ENCODE measurements around the gene PPM1D.

PPM1D gene

DNA sequence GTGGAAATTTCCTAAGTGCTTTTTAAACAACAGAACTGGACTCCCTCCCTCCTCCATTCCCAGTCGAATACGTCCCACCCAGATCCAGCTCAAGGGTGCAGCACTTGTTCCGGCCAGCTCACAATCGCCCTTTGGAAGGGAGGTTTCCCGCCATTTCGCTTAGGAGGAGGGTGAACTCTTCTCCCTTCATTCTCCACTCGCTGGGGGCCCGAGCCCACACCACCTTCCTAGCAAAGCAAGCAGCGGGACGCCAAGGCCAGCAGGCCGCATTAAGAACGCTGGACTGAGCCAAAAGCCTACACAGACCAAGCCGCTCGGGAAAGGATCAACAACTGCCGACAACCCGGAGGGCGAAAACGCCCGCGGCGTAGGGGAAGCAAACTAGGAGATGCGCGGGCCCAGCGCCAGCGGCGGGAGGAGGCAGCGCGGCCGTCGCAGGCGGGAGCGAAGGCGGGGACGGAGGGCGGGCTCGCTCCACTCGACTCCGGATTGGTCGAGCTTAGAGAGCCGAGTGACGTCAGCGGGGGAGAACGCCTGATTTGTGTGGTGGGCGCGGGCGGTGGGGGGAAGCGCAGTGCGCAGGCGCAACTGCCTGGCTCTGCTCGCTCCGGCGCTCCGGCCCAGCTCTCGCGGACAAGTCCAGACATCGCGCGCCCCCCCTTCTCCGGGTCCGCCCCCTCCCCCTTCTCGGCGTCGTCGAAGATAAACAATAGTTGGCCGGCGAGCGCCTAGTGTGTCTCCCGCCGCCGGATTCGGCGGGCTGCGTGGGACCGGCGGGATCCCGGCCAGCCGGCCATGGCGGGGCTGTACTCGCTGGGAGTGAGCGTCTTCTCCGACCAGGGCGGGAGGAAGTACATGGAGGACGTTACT is at the start of gene PPM1D:
Gene PPM1D, plus strand, starts transcription at position 574 of the 870 bp plus-strand sequence. Its CDS starts 222 bp downstream, at position 796.
- TF ChIP-seq CTCF (IDR thresholded peaks at IDR 0.05) = no peak

DNA sequence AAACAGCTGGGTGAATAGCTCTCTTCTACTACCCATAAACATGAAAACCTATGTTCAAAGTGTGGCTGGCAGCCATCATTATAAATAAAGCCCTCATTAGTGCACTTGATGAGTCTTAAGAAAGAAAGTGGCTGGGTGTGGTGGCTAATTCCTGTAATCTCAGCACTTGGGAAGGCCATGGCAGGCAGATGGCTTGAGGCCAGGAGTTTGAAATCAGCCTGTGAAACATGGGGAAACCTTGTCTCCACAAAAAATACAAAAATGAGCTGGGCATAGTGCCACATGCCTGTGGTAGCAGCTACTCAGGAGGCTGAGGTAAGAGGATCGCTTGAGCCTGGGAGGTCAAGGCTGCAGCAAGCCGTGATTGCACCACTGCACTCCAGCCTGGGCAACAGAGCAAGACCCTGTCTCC is 45.6 kb upstream of the PPM1D start:
- no peak for TF ChIP-seq CTCF (IDR thresholded peaks at IDR 0.05)

DNA sequence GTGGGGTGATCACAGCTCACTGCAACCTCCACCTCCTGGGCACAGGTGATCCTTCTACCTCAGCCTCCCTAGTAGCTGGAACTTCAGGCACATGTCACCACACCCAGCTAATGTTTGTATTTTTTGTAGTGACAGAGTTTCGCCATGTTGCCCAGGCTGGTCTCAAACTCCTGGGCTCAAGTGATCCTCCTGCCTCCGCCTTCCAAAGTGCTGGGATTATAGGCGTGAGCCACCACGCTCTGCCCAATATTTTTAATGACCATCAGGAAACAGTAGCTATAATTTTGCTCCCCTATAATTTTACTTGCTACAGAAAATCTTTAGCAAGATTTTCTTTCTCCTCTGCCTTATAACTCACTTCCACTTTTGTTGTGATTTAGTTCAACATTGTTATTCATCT is 44.2 kb upstream of the PPM1D start:
- no peak for TF ChIP-seq CTCF (IDR thresholded peaks at IDR 0.05)

DNA sequence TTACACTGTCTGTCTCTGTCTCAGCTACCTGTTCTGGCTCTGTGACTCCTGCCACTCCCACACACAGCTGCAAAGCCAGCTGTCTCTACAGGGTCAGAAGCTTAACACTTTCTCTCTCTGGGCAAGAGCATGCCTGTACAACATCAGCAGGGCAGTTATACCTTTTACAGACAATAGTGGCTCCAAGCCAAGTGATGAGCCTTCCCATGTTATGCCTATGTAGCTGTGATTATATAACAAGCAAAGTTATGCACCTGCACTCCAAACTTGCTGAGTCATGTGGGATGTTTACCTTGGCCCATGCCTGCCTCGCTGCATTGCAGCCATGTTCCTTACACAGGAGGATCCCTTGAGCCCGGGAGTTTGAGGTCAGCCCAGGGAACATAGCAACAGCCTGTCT is 42.2 kb upstream of the PPM1D start:
- no peak for TF ChIP-seq CTCF (IDR thresholded peaks at IDR 0.05)

GRCh38 chr17:60559659-60559994 is 40.4 kb upstream of the PPM1D start:
- TF ChIP-seq CTCF (IDR thresholded peaks at IDR 0.05) = no peak

DNA sequence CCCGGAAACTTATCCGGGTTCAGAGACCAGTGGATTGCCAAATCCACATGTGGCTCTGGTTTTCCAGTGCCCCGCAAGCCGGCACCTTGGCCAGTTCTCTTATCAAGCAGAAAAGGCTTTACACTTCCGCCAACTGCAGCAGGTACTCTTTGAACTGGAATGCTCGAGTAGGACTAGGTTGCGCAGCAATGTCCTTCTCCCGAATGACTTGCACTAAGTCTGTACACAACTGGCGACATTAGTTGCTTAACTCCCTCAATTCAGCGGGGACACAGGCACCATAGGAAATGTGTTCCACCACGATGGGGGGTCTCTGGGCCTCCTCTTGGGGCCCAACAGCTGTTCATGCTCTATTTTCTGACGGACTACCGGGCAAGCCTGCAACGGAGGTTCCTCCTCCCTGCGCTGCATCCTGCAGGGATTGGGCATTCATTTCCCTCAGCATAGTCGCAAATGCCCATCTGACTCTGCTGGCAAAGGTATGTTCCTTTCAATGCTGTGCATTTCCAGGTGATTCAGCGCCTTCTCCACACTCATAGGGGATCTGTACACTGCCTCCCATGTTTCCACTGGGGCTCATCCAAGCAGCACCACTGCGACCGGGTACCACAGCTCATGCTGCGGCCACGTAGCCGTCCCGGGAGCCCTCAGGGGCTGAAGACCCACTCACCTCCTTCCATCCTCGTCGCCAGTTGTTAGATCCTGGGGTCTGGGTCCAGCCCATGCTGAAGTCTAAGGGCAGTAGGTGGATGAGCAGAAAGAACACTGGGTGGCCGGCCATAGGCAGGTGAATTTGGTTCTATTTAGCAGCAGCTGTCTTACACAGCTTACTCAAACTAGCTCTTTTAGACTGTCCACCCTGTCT is 39.8 kb upstream of the PPM1D start:
- no peak for TF ChIP-seq CTCF (IDR thresholded peaks at IDR 0.05)

DNA sequence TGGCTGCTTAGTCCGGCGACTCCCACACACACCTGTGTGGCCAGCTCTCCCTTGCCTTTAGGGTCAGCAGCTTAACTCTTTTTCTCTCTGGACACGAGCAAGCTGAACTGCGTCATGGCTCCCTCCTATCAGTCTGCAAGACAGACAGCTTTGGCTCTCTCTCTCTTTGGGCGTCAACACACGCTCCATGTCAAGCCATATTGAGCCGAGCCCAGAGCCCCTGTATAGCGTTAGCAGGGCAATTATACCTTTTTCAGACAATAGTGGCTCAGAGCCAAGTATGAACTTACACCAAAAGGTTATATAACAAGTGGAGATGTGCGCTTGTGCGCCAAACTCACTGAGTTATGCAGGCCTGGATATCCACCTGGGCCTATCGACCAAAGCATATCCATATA is 39.1 kb upstream of the PPM1D start:
- TF ChIP-seq CTCF (IDR thresholded peaks at IDR 0.05) = no peak
